Lung (tissue), 12 donors: ENCODE results near the gene HSD11B1L. TPM values are rescaled to one million over a fixed set of nuclear protein-coding genes. Genes with fewer than 3 reads are reported as not detected.

Experiments used
- ATAC-seq: fragments of 200-7000 bp; cut with Tn5 transposase; one replicate; pipeline ENCODE4 v1.9.1; 2020; ENCODE audit warnings: moderate number of reproducible peaks; ENCODE audit not compliant: insufficient read depth, low FRiP score
- DNase-seq, 3 donors: peaks; one replicate each; pipeline ENCODE4 v3.0.0-alpha.2; 2013 to 2017
- H3K27ac ChIP-seq, 2 donors: one replicate each; pipeline ENCODE4 v1.5.1; 2013; ENCODE audit warnings: mild to moderate bottlenecking in 2 of 2, moderate library complexity in 2 of 2, control low read depth in 1 of 2, inconsistent platforms in 1 of 2, low read depth in 1 of 2, low read length in 1 of 2
- H3K27me3 ChIP-seq, 3 donors: one replicate each; pipeline ENCODE4 v1.5.1; 2013; ENCODE audit warnings: low read length in 2 of 3; ENCODE audit not compliant: control insufficient read depth in 3 of 3, insufficient read depth in 3 of 3
- H3K36me3 ChIP-seq, 4 donors: one replicate each; pipeline ENCODE4 v1.5.1; 2013; ENCODE audit warnings: low read length in 4 of 4, mild to moderate bottlenecking in 1 of 4, moderate library complexity in 1 of 4; ENCODE audit not compliant: control insufficient read depth in 4 of 4, insufficient read depth in 4 of 4
- H3K4me1 ChIP-seq, 5 donors: one replicate each; pipeline ENCODE4 v1.5.1; 2013; ENCODE audit warnings: low read length in 5 of 5, mild to moderate bottlenecking in 2 of 5, moderate library complexity in 1 of 5; ENCODE audit not compliant: control insufficient read depth in 5 of 5, insufficient read depth in 5 of 5
- H3K4me3 ChIP-seq: one replicate; pipeline ENCODE4 v1.5.1; 2013; ENCODE audit warnings: mild to moderate bottlenecking, control low read depth, moderate library complexity
- H3K9ac ChIP-seq, 2 donors: one replicate each; pipeline ENCODE4 v1.5.1; 2013; ENCODE audit warnings: low read length in 2 of 2, control low read depth in 1 of 2; ENCODE audit not compliant: insufficient read depth in 1 of 2
- H3K9me3 ChIP-seq, 4 donors: one replicate each; pipeline ENCODE4 v1.5.1; 2013; ENCODE audit warnings: low read length in 3 of 4, mild to moderate bottlenecking in 1 of 4, moderate library complexity in 1 of 4; ENCODE audit not compliant: control insufficient read depth in 4 of 4, insufficient read depth in 3 of 4
- WGBS, 2 donors: extraction: QIAGEN DNeasy Blood & Tissue Kit; methylation state at CpG; one replicate each; pipeline ENCODE4 v1.1.7; 2013; 5-methylcytosine and 5-hydroxymethylcytosine counted together
- polyA plus RNA-seq, 2 donors: library from polyadenylated mRNA; stranded (reverse); fragments of 200-250 nt; gene quantifications; one replicate each; pipeline ENCODE4 v1.2.1, GENCODE V29; 2013
- total RNA-seq, 2 donors: library from RNA; depleted of rRNA in 1 of 2; stranded (reverse); fragments of >200 nt in 1 of 2; gene quantifications; one replicate each; pipeline ENCODE4 v1.2.1, GENCODE V29; 2014 to 2021
- TF ChIP-seq, protein P1 (sequence below): IDR thresholded peaks from 2 replicates; pipeline ENCODE4 v1.5.1; 2012; ENCODE audit warnings: mild to moderate bottlenecking; ENCODE audit errors: control extremely low read depth, extremely low read depth
- donor health status: control.
- donor health status: control.
- donor health status: Bipolar disorder and iron deficiency.
- donor health status: healthy.
- donor health status: DM: yes; HTN: yes; CAD: no.

The HSD11B1L gene
- total and polyA plus RNA-seq, 4 donors: 7.5 to 12.2 (median 9.2) TPM

DNA sequence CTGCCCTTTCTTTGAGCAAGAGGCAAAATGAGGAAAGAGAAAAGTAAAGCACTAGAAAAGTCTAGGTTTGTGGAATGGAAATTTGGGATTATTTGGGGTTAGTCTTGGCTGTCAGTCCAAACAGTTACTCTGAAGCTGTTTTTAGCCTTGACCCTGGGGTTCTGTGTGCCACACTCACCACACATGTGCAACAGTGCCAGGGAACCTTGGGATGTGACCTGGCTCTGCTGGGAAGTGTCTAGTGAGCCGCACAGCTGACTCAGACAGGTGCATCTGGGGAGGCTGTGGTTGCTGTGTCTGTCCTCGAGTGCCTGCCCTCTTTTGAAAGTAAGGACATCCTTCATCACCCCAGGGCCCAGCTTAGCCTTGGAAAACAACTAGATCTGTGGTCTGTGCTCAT, 16.3 kb upstream of the HSD11B1L start:
- TF ChIP-seq, protein P1, sequence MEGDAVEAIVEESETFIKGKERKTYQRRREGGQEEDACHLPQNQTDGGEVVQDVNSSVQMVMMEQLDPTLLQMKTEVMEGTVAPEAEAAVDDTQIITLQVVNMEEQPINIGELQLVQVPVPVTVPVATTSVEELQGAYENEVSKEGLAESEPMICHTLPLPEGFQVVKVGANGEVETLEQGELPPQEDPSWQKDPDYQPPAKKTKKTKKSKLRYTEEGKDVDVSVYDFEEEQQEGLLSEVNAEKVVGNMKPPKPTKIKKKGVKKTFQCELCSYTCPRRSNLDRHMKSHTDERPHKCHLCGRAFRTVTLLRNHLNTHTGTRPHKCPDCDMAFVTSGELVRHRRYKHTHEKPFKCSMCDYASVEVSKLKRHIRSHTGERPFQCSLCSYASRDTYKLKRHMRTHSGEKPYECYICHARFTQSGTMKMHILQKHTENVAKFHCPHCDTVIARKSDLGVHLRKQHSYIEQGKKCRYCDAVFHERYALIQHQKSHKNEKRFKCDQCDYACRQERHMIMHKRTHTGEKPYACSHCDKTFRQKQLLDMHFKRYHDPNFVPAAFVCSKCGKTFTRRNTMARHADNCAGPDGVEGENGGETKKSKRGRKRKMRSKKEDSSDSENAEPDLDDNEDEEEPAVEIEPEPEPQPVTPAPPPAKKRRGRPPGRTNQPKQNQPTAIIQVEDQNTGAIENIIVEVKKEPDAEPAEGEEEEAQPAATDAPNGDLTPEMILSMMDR: no peak
- Histone ChIP-seq H3K4me1 (no peaks in the 10 kb centered on the region), H3K36me3 (peaks cover 48 to 81% (median 57%) of the 10 kb centered on the region in 4 donors), H3K9me3 (no peaks in the 10 kb centered on the region), H3K27ac (no peak overlapping the region), H3K9ac (no peak overlapping the region), H3K4me3 (no peak overlapping the region), H3K27me3 (no peaks in the 10 kb centered on the region)
- ATAC-seq (no peak), DNase-seq (no peak)
- 91 to 100% methylated on average over 2 of the region's 2 CpGs for WGBS, 2 donors

GRCh38 chr19:5665781-5666513, 14.9 kb upstream of the HSD11B1L start:
- H3K27me3 ChIP-seq: no peaks in the 10 kb centered on the region
- no peaks in the 10 kb centered on the region for H3K4me1 ChIP-seq
- WGBS, 2 donors: 82 to 85% methylated on average over 10 of the region's 10 CpGs
- H3K36me3 ChIP-seq: peaks cover 44 to 77% (median 49%) of the 10 kb centered on the region in 4 donors
- TF ChIP-seq, protein P1: no peak
- H3K27ac ChIP-seq: no peak overlapping the region
- H3K9ac ChIP-seq: no peak overlapping the region
- no peak for DNase-seq
- H3K9me3 ChIP-seq: no peaks in the 10 kb centered on the region
- no peak for ATAC-seq
- no peak overlapping the region for H3K4me3 ChIP-seq

DNA sequence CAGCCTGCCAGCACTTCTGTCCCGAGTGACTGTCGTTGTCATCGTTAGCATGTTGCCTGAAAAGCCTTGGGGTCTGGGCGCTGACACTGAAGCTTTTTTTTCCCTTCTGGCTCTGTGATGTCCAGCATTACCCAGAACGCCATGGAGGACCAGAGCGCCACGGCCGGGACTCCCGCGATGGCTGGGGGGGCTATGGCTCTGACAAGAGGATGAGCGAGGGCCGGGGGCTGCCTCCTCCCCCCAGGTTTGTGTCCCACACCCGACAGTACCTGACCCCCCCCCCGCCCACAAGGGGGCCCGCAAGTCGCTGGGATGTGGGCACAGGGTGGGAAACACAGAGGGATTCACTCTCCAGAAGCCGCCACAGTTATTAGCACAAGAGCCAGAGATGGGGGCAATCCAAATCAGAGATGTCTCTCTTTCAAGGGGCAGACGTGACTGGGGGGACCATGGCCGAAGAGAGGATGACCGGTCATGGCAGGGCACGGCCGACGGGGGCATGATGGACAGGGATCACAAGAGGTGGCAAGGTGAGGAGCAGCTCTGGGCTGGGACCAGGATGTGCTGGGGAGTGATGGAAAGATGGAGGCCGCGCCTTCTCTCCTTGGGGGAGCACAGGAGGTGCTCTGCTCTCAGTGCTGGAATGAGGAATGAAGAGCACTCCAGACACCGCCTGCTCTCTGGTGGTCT, 13.8 kb upstream of the HSD11B1L start:
- Histone ChIP-seq H3K4me3 (no peak overlapping the region), H3K4me1 (no peaks in the 10 kb centered on the region), H3K9me3 (no peaks in the 10 kb centered on the region), H3K9ac (no peak overlapping the region), H3K36me3 (peaks cover 41 to 72% (median 46%) of the 10 kb centered on the region in 4 donors), H3K27me3 (no peaks in the 10 kb centered on the region), H3K27ac (no peak overlapping the region)
- no peak for ATAC-seq
- TF ChIP-seq, protein P1: no peak
- DNase-seq: no peak
- WGBS, 2 donors: 93% methylated on average over 26 of the region's 26 CpGs
